HG03045 (cell line): ENCODE measurements around the gene PTDSS2.
"Not testable (repeated sequence)": the region's sequence is repeated elsewhere in the genome, so short reads cannot be mapped to it uniquely, and the experiment has no call there.

Experiments used
- ATAC-seq: cut with Tn5 transposase; IDR thresholded peaks from one replicate; pipeline ENCODE4 v1.9.1; 2021; ENCODE audit warnings: mild to moderate bottlenecking, moderate library complexity; ENCODE audit not compliant: unreplicated experiment

PTDSS2 gene

GRCh38 chr11:449889-450808, at the start of gene PTDSS2:
Gene PTDSS2 (plus strand): TSS chr11:450279. CDS start chr11:450456, 177 bp downstream.
- ATAC-seq = peak; percentile 79

DNA sequence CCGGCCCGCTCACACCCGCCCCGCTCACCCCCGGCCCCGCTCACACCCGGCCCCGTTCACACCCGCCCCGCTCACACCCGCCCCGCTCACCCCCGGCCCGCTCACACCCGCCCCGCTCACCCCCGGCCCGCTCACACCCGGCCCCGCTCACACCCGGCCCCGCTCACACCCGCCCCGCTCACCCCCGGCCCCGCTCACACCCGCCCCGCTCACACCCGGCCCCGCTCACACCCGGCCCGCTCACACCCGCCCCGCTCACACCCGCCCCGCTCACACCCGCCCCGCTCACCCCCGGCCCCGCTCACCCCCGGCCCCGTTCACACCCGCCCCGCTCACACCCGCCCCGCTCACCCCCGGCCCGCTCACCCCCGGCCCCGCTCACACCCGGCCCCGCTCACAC, 48.9 kb upstream of the PTDSS2 start:
- not testable (repeated sequence) for ATAC-seq

GRCh38 chr11:403021-403760, 46.9 kb upstream of the PTDSS2 start:
- ATAC-seq = no peak

DNA sequence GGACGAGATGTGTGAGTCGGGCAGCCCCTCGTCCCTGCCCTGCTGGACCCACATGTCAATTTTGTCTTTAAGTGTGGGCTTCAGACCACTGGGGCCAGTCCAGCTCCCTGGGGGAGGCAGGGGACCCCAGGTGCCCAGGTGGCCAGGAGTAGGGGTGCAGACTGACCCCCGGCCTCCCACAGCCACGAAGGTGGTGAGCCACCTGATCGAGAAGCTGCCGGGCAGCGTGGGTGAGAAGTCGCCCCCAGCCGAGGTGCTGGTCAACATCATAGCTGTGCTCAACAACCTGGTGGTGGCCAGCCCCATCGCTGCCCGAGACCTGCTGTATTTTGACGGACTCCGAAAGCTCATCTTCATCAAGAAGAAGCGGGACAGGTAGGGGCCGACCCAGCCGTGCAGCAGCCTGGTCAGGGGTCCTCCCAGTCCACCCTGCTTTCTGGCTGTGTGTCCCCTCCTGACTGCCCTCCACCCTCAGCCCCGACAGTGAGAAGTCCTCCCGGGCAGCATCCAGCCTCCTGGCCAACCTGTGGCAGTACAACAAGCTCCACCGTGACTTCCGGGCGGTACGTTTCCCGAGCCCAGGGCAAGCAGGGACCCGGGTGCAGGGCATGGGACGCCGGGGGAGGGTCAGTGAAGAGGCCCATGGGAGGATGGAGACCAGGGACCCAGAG, 46.2 kb upstream of the PTDSS2 start:
- ATAC-seq = no peak

GRCh38 chr11:404551-405264, 45.4 kb upstream of the PTDSS2 start:
- no peak for ATAC-seq

DNA sequence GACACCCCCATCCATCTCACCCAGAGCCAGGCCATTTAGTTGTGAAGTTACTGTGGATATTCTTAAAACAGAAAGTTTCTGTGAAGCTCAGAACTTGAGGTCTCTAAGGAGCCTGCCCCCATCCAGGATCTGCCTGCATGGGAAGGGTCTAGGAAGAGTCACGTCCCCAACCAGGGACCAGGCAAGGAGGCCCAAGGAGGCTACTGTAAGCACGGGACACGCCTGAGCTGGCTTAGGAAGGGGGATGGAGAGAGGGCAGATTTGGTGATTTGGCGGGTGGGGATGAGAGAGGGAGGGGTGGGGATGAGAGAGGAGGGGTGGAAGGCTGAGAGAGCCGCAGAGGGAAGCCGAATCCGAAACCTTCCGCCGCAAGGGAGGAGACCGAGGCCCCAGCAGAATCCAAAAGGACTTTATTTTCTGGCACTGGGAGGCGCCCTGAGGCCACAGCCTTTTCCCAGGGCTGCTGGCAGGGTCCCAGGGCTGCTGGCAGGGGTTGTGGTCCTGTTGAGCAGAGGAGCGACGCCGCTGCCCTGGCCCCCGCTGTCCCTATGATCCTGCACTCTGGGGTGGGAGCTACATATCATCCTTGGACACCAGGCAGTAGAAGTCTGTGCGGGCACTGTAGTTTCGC, 44.6 kb upstream of the PTDSS2 start:
- ATAC-seq = no peak

DNA sequence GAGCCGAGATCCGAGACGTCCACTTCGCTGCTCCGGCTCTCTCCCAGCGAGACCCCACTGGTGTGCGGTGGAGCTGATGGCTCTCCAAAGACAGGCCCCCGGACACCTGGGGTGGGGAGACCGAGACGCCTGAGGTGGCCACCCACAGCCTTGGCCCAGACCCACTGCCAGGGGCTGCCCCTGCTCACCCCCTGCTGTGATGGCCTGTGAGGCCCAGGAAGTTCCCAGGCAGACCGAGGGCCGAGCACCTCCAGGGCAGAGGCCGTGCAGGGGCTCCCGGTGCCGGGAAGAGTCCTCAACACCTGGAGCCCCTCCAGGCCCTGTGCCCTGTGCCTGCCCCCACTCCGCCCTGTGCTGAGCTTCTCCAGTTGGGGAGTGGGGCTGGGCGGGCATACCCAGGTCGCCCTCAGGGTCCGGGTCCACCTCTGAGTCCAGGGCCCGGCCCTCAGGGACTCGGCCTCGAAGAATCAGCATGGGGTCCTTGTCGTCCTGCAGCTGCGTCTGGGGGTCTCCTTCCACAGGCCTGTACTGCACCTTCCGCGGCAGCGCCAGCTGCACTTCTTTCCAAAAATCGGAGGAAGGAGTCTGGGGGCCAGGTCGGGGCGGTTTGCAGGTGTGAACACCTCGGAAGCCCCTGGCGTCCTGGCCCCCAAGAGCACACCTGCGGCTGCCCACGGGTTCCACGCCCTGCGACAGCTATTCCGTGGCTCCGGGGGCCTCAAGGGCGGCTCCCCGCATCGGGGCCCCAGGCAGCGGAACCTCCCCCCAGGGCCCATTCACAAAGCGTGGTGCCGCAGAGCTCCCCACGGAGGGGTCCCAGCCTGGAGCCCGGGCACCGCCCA, 43.9 kb upstream of the PTDSS2 start:
- no peak for ATAC-seq

DNA sequence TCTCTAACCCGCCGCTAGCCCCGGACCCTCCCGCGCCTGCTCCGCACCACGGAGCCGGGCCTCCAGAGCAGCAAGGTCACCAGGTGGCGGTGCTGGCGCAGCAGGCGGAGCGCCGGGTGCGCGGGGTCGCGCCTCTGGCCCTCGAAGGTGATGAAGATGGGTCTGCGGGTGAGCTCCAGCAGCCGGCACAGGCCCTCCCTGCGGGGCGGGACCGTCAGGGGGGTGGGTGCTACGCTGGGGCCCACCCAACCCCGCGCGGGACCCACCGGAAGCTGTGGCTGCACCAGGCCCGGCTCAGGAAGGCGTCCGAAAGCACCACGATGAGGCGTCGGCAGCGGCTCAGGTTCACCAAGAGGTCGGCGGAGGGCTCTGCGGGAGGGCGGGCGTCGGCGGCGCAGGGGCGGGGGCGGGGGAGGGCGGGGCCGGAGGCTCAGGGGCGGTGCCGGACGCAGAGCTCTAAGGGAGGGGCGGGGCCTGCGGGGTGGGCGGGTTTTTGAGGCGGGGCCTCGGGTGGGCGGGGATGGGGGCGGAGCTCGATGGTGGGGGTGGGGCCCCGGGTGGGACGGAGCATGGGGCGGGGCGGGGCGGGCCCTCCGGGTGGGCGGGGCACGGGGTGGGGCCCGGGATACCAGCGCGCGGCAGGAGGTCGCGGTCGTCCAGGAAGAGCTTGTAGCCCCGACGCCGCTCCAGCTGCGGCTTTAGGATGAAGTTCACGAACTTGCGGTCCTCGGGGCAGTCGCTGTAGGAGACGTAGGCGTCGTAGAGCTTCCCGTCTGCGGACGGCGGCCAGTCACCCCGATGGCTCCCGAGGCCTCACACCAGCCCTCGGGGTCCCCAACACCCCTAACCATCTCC, 43.1 kb upstream of the PTDSS2 start:
- peak; percentile 36 for ATAC-seq

- no peak for ATAC-seq
Measured at GRCh38 chr11:407651-408123, 42.4 kb upstream of the PTDSS2 start.

- ATAC-seq = no peak
Measured at GRCh38 chr11:408154-409007, 41.7 kb upstream of the PTDSS2 start.

- ATAC-seq = no peak
Measured at GRCh38 chr11:409008-409599, 41.0 kb upstream of the PTDSS2 start.

GRCh38 chr11:409600-410483, 40.2 kb upstream of the PTDSS2 start:
- no peak for ATAC-seq

DNA sequence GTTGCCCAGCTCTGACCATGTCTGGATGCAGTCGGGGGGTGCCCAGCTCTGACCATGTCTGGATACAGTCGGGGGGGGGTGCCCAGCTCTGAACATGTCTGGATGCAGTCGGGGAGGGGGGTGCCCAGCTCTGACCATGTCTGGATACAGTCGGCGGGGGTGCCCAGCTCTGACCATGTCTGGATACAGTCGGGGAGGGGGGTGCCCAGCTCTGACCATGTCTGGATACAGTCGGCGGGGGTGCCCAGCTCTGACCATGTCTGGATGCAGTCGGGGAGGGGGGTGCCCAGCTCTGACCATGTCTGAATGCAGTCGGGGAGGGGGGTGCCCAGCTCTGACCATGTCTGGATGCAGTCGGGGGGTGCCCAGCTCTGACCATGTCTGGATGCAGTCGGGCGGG, 39.4 kb upstream of the PTDSS2 start:
- ATAC-seq = not testable (repeated sequence)

GRCh38 chr11:411520-411919, 38.6 kb upstream of the PTDSS2 start:
- not testable (repeated sequence) for ATAC-seq

- ATAC-seq = no peak
Measured at GRCh38 chr11:412641-413119, 37.4 kb upstream of the PTDSS2 start.
